Lung (tissue), 12 donors: Measurements from ENCODE around the gene CDK14. TPM values are rescaled to one million over a fixed set of nuclear protein-coding genes. Genes with fewer than 3 reads are reported as not detected.
A peak's percentile ranks its signal among the peaks of the same experiment; 100 is the strongest.
"Not testable (repeated sequence)": the region's sequence is repeated elsewhere in the genome, so short reads cannot be mapped to it uniquely, and the experiment has no call there.

Experiments used
- ATAC-seq: fragments of 200-7000 bp; cut with Tn5 transposase; one replicate; pipeline ENCODE4 v1.9.1; 2020; ENCODE audit warnings: moderate number of reproducible peaks; ENCODE audit not compliant: insufficient read depth, low FRiP score
- DNase-seq, 3 donors: peaks; one replicate each; pipeline ENCODE4 v3.0.0-alpha.2; 2013 to 2017
- H3K27ac ChIP-seq, 2 donors: one replicate each; pipeline ENCODE4 v1.5.1; 2013; ENCODE audit warnings: mild to moderate bottlenecking in 2 of 2, moderate library complexity in 2 of 2, control low read depth in 1 of 2, inconsistent platforms in 1 of 2, low read depth in 1 of 2, low read length in 1 of 2
- H3K27me3 ChIP-seq, 3 donors: one replicate each; pipeline ENCODE4 v1.5.1; 2013; ENCODE audit warnings: low read length in 2 of 3; ENCODE audit not compliant: control insufficient read depth in 3 of 3, insufficient read depth in 3 of 3
- H3K36me3 ChIP-seq, 4 donors: one replicate each; pipeline ENCODE4 v1.5.1; 2013; ENCODE audit warnings: low read length in 4 of 4, mild to moderate bottlenecking in 1 of 4, moderate library complexity in 1 of 4; ENCODE audit not compliant: control insufficient read depth in 4 of 4, insufficient read depth in 4 of 4
- H3K4me1 ChIP-seq, 5 donors: one replicate each; pipeline ENCODE4 v1.5.1; 2013; ENCODE audit warnings: low read length in 5 of 5, mild to moderate bottlenecking in 2 of 5, moderate library complexity in 1 of 5; ENCODE audit not compliant: control insufficient read depth in 5 of 5, insufficient read depth in 5 of 5
- H3K4me3 ChIP-seq: one replicate; pipeline ENCODE4 v1.5.1; 2013; ENCODE audit warnings: mild to moderate bottlenecking, control low read depth, moderate library complexity
- H3K9ac ChIP-seq, 2 donors: one replicate each; pipeline ENCODE4 v1.5.1; 2013; ENCODE audit warnings: low read length in 2 of 2, control low read depth in 1 of 2; ENCODE audit not compliant: insufficient read depth in 1 of 2
- H3K9me3 ChIP-seq, 4 donors: one replicate each; pipeline ENCODE4 v1.5.1; 2013; ENCODE audit warnings: low read length in 3 of 4, mild to moderate bottlenecking in 1 of 4, moderate library complexity in 1 of 4; ENCODE audit not compliant: control insufficient read depth in 4 of 4, insufficient read depth in 3 of 4
- CTCF ChIP-seq: IDR thresholded peaks from 2 replicates; pipeline ENCODE4 v1.5.1; 2012; ENCODE audit warnings: mild to moderate bottlenecking; ENCODE audit errors: control extremely low read depth, extremely low read depth
- WGBS, 2 donors: extraction: QIAGEN DNeasy Blood & Tissue Kit; methylation state at CpG; one replicate each; pipeline ENCODE4 v1.1.7; 2013; 5-methylcytosine and 5-hydroxymethylcytosine counted together
- polyA plus RNA-seq, 2 donors: library from polyadenylated mRNA; stranded (reverse); fragments of 200-250 nt; gene quantifications; one replicate each; pipeline ENCODE4 v1.2.1, GENCODE V29; 2013
- total RNA-seq, 2 donors: library from RNA; depleted of rRNA in 1 of 2; stranded (reverse); fragments of >200 nt in 1 of 2; gene quantifications; one replicate each; pipeline ENCODE4 v1.2.1, GENCODE V29; 2014 to 2021
- donor health status: control.
- donor health status: control.
- donor health status: Bipolar disorder and iron deficiency.
- donor health status: healthy.
- donor health status: DM: yes; HTN: yes; CAD: no.

The CDK14 gene
- total and polyA plus RNA-seq, 4 donors: 4.3 to 117 (median 18.9) TPM

GRCh38 chr7:90756366-90756765 is 160.2 kb downstream of the CDK14 start:
- no peak overlapping the region for H3K27ac ChIP-seq
- 74 to 91% methylated on average over 1 of the region's 1 CpG for WGBS, 2 donors
- TF ChIP-seq CTCF: no peak
- H3K4me1 ChIP-seq: peaks cover 1 to 24% (median 7%) of the 10 kb centered on the region in 5 donors
- DNase-seq: no peak
- no peaks in the 10 kb centered on the region for H3K36me3 ChIP-seq
- H3K9ac ChIP-seq: no peak overlapping the region
- H3K4me3 ChIP-seq: no peak overlapping the region
- no peak for ATAC-seq
- H3K27me3 ChIP-seq: no peaks in the 10 kb centered on the region
- H3K9me3 ChIP-seq: no peaks in the 10 kb centered on the region

GRCh38 chr7:90757565-90757950 is 161.4 kb downstream of the CDK14 start:
- not testable (repeated sequence) for H3K9me3 ChIP-seq, ATAC-seq, H3K27me3 ChIP-seq, H3K27ac ChIP-seq, H3K9ac ChIP-seq, DNase-seq, H3K36me3 ChIP-seq, H3K4me3 ChIP-seq
- WGBS, 2 donors: 92 to 95% methylated on average over 9 of the region's 9 CpGs
- H3K4me1 ChIP-seq: peaks cover 1 to 31% (median 7%) of the 10 kb centered on the region in 5 donors

- Histone ChIP-seq H3K27me3 (no peaks in the 10 kb centered on the region), H3K36me3 (no peaks in the 10 kb centered on the region), H3K9me3 (no peaks in the 10 kb centered on the region), H3K9ac (no peak overlapping the region), H3K4me1 (peaks cover 1 to 31% (median 7%) of the 10 kb centered on the region in 5 donors), H3K27ac (no peak overlapping the region), H3K4me3 (no peak overlapping the region)
- WGBS, 2 donors: 83 to 93% methylated on average over 6 of the region's 6 CpGs
- DNase-seq: peak in 1 of 3 donors; percentile 34
- no peak for ATAC-seq
- TF ChIP-seq CTCF: no peak
Observed at GRCh38 chr7:90758933-90759562, 162.9 kb downstream of the CDK14 start.

GRCh38 chr7:90759710-90760109 is 163.6 kb downstream of the CDK14 start:
- H3K27ac ChIP-seq: no peak overlapping the region

More at GRCh38 chr7:90759710-90760109, 163.6 kb downstream of the CDK14 start:
- ATAC-seq (no peak), DNase-seq (peak in 2 of 3 donors; percentile 57 to 75)
- Histone ChIP-seq H3K9me3 (no peaks in the 10 kb centered on the region), H3K4me1 (peaks cover 1 to 31% (median 7%) of the 10 kb centered on the region in 5 donors), H3K4me3 (no peak overlapping the region), H3K36me3 (no peaks in the 10 kb centered on the region), H3K27me3 (no peaks in the 10 kb centered on the region), H3K9ac (no peak overlapping the region)
- no peak for TF ChIP-seq CTCF
